HepG2 (cell line): Measurements from ENCODE around the gene RNF40. TPM values are rescaled to one million over a fixed set of nuclear protein-coding genes. Genes with fewer than 3 reads are reported as not detected.

Experiments
- ASH2L ChIP-seq: fragments of 300-600, 200-600 bp; sonication (generic); IDR thresholded peaks from 2 replicates; pipeline ENCODE4 v1.7.0; 2017; ENCODE audit warnings: low read depth, mild to moderate bottlenecking, moderate library complexity, mixed read lengths, low read length; ENCODE audit not compliant: insufficient read length
- CCDC6 ChIP-seq: sonication (generic); formaldehyde crosslinking; IDR thresholded peaks from 2 replicates; pipeline ENCODE4 v1.8.1; 2022; ENCODE audit warnings: mild to moderate bottlenecking, missing genetic modification reagents, moderate library complexity
- ELF1 ChIP-seq: sonication (generic); formaldehyde crosslinking; IDR thresholded peaks from 2 replicates; pipeline ENCODE4 v1.4.0; 2020; ENCODE audit warnings: missing genetic modification reagents
- FOXC1 ChIP-seq: sonication (generic); formaldehyde crosslinking; IDR thresholded peaks from 2 replicates; pipeline ENCODE4 v1.8.0; 2022; ENCODE audit warnings: mild to moderate bottlenecking, missing genetic modification reagents, borderline replicate concordance
- GMEB2 ChIP-seq: IDR thresholded peaks from 2 replicates; pipeline ENCODE4 v1.6.1; 2016; ENCODE audit warnings: missing biosample characterization, missing genetic modification reagents, low read depth
- IRF2 ChIP-seq: IDR thresholded peaks from 2 replicates; pipeline ENCODE4 v1.6.1; 2018; ENCODE audit warnings: missing genetic modification reagents, missing compliant biosample characterization
- KDM5B ChIP-seq: sonication (generic); formaldehyde crosslinking; IDR thresholded peaks from 2 replicates; pipeline ENCODE4 v1.4.0; 2020; ENCODE audit warnings: missing genetic modification reagents, mild to moderate bottlenecking, borderline replicate concordance
- KLF9 ChIP-seq: IDR thresholded peaks from 2 replicates; pipeline ENCODE4 v1.6.1; 2016; ENCODE audit warnings: low read depth
- LCORL ChIP-seq, 2 experiments: fragments of 450-650 bp in 1 of 2; sonication (generic) in 1 of 2; formaldehyde crosslinking in 1 of 2; IDR thresholded peaks; 2 replicates each; pipeline versions ENCODE4 v1.5.0 to v1.6.1; 2017 to 2020; ENCODE audit warnings: antibody characterized with exemption in 1 of 2, missing genetic modification reagents in 1 of 2
- PLRG1 ChIP-seq: fragments of 450-650 bp; conservative IDR thresholded peaks from 2 replicates; pipeline ENCODE4 v1.6.1; 2016
- RARG ChIP-seq: sonication (generic); formaldehyde crosslinking; IDR thresholded peaks from 2 replicates; pipeline ENCODE4 v1.4.0; 2020; ENCODE audit warnings: low read depth, mild to moderate bottlenecking, missing genetic modification reagents
- RBM22 ChIP-seq: fragments of 200-400 bp; formaldehyde crosslinking; optimal IDR thresholded peaks from 2 replicates; pipeline ENCODE3; 2017; ENCODE audit warnings: mild to moderate bottlenecking, low read length, moderate library complexity
- RCOR2 ChIP-seq: IDR thresholded peaks from 2 replicates; pipeline ENCODE4 v1.6.1; 2016; ENCODE audit warnings: missing biosample characterization, missing genetic modification reagents
- REPIN1 ChIP-seq: sonication (generic); formaldehyde crosslinking; IDR thresholded peaks from 2 replicates; pipeline ENCODE4 v1.8.0; 2022; ENCODE audit warnings: missing genetic modification reagents, low read depth, mild to moderate bottlenecking, borderline replicate concordance
- THAP11 ChIP-seq: IDR thresholded peaks from 2 replicates; pipeline ENCODE4 v1.6.1; 2016; ENCODE audit warnings: missing biosample characterization, missing genetic modification reagents
- XBP1 ChIP-seq: sonication (generic); formaldehyde crosslinking; IDR thresholded peaks from 2 replicates; pipeline ENCODE4 v1.5.0; 2020; ENCODE audit warnings: missing genetic modification reagents
- ZBTB46 ChIP-seq: sonication (generic); formaldehyde crosslinking; IDR thresholded peaks from 2 replicates; pipeline ENCODE4 v1.4.0; 2020; ENCODE audit warnings: mild to moderate bottlenecking, missing genetic modification reagents, borderline replicate concordance
- ZFP41 ChIP-seq: sonication (generic); formaldehyde crosslinking; IDR thresholded peaks from 2 replicates; pipeline ENCODE4 v1.4.0; 2020; ENCODE audit warnings: mild to moderate bottlenecking, missing genetic modification reagents, borderline replicate concordance
- ZFYVE20 ChIP-seq: sonication (generic); formaldehyde crosslinking; IDR thresholded peaks from 2 replicates; pipeline ENCODE4 v1.8.0; 2023; ENCODE audit warnings: low read depth, mild to moderate bottlenecking, moderate library complexity, missing genetic modification reagents, borderline replicate concordance
- ZNF143 ChIP-seq: sonication (generic); formaldehyde crosslinking; IDR thresholded peaks from 2 replicates; pipeline ENCODE4 v1.4.0; 2020; ENCODE audit warnings: missing genetic modification reagents
- ZNF503 ChIP-seq: sonication (generic); formaldehyde crosslinking; IDR thresholded peaks from 2 replicates; pipeline ENCODE4 v1.4.0; 2020; ENCODE audit warnings: missing genetic modification reagents
- ZNF770 ChIP-seq: sonication (generic); formaldehyde crosslinking; IDR thresholded peaks from 2 replicates; pipeline ENCODE4 v1.5.0; 2020; ENCODE audit warnings: mild to moderate bottlenecking, missing genetic modification reagents
- ZNF781 ChIP-seq: sonication (generic); formaldehyde crosslinking; IDR thresholded peaks from 2 replicates; pipeline ENCODE4 v1.5.1; 2020; ENCODE audit warnings: borderline replicate concordance, mild to moderate bottlenecking, missing genetic modification reagents; ENCODE audit errors: not compliant biosample characterization
- polyA plus RNA-seq, 8 experiments: library from polyadenylated mRNA; depleted of rRNA in 3 of 8; stranded (reverse) in 7 of 8; unstranded in 1 of 8; fragments of >200 nt; fragmentation: Illumina TruSeq in 4 of 8; extraction: Trizol in 4 of 8; gene quantifications; 2 replicates each; pipeline versions ENCODE4 v1.2.1 to v1.2.3, GENCODE V29; 2011 to 2016; ENCODE audit warnings: low read depth in 4 of 8, missing spikeins in 1 of 8, mixed read lengths in 1 of 8; ENCODE audit not compliant: insufficient read depth in 1 of 8
- total RNA-seq, 5 experiments: library from RNA; depleted of rRNA; stranded (reverse); fragments of >200 nt; fragmentation: Illumina TruSeq; extraction: Trizol; gene quantifications; 2 replicates each; pipeline ENCODE4 v1.2.3, GENCODE V29; 2016; ENCODE audit warnings: low read depth in 1 of 5

RNF40 gene
- total and polyA plus RNA-seq, 2 of the 13 experiments (the other 11 are each of a cell fraction or from before 2014, with no cell fraction given): 84.0 to 85.6 TPM

DNA sequence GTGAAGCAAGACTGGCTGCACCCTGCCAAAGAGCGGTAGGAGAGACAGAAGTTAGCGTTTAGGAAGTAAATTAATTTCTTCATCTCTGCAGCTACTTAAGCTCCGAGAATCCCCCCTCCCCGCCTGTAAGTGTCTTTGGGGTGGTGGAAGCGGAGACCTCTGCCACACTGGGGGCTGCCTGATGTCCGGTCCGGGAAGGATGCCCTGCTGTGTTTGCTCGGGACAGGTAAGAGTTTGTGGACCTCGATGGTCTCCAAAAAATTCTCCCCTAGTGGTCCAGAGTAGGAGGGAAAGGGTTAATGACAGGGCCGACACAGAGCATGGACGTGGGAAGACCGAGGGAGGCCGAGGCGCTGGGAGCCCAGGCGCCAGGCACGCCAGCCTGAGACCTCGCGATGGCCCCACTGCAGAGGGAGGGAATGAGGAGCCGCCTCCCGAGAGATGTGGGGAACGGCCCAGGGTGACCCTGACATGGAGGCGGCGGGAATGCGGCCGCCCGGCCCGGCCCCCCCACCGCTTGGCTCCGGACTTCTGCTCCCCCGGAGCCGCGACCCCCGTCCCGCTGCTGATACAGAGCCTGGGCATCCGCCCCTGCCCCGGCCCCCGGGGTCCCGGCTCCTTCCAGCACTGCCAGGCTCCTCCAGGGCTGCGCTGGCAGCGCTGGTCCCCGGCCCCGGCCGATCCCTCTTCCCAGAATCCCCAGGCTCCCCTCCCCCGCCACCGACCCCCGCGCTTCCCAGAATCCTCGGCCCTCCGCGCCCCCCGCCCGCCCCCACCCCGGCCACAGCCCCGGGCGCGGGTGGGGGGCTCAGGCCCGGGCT, 24.2 kb downstream of the RNF40 start (continued):
- TF ChIP-seq FOXC1 (CRISPR knock-in tag) (no peak), PLRG1 (no peak), ZFP41 (CRISPR knock-in tag) (no peak), ZBTB46 (CRISPR knock-in tag) (no peak), RARG (CRISPR knock-in tag) (no peak), ZNF503 (no peak), ZNF781 (no peak), XBP1 (CRISPR knock-in tag) (no peak), CCDC6 (CRISPR knock-in tag) (no peak), RBM22 (no peak), RCOR2 (no peak), KLF9 (no peak), ASH2L (no peak), REPIN1 (CRISPR knock-in tag) (no peak), LCORL (IDR thresholded peaks at IDR 0.05) (no peak), LCORL (CRISPR knock-in tag; IDR thresholded peaks at IDR 0.05) (peak; percentile 44; the same call in 1 of the 2 replicates), KDM5B (CRISPR knock-in tag) (no peak), ELF1 (CRISPR knock-in tag) (no peak), ZNF143 (CRISPR knock-in tag) (no peak), ZFYVE20 (no peak), IRF2 (CRISPR knock-in tag) (no peak), THAP11 (CRISPR knock-in tag) (no peak), ZNF770 (no peak), GMEB2 (CRISPR knock-in tag) (no peak)
